ENCODE measurements around the gene RMI1.

- TF ChIP-seq, protein P1, sequence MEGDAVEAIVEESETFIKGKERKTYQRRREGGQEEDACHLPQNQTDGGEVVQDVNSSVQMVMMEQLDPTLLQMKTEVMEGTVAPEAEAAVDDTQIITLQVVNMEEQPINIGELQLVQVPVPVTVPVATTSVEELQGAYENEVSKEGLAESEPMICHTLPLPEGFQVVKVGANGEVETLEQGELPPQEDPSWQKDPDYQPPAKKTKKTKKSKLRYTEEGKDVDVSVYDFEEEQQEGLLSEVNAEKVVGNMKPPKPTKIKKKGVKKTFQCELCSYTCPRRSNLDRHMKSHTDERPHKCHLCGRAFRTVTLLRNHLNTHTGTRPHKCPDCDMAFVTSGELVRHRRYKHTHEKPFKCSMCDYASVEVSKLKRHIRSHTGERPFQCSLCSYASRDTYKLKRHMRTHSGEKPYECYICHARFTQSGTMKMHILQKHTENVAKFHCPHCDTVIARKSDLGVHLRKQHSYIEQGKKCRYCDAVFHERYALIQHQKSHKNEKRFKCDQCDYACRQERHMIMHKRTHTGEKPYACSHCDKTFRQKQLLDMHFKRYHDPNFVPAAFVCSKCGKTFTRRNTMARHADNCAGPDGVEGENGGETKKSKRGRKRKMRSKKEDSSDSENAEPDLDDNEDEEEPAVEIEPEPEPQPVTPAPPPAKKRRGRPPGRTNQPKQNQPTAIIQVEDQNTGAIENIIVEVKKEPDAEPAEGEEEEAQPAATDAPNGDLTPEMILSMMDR (IDR thresholded peaks at IDR 0.05): no peak
- no peak for TF ChIP-seq POLR2A (IDR thresholded peaks at IDR 0.05)
These were observed 21.0 kb downstream of the RMI1 start for GRCh38 chr9:84001621-84002020.
